ENCODE data around the gene SOX2. TPM values are rescaled to one million over a fixed set of nuclear protein-coding genes. Genes with fewer than 3 reads are reported as not detected.

Gene SOX2
- total and polyA plus RNA-seq, 12 donors, result 0.10 to 0.88 (median 0.13) TPM; not detected in 3

DNA sequence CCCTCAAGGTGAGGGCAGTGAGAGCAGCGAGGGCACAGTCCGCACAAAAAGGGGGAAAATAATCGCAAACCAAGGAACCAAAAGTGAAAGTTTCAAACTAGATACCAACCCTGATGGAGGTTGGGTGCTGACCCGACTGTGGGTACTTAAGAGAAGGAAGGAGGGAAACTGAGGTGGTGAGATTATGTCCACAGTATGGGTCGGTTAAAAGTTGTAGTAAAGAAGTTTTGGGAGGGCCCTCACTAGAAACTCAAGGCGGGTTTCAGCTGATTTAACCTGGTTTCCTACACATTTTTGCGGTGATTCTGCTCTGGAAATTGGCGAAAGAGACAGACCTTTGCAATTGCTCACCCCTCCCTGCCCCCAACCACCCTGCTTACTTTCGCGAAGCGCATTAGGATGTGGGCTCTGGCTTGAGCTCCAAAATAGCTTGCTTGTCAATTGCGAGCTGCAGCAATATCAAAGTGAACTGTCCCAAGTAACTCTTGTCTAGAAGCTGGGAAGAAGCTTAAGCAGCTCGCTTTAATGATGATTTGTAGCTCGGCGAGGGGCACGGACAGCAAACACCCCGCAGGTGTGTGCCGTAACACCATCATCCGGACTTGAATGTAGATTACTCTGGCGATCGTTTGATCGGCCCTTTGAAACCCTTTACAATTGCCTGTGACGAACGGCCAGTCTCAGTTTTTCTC is 15.8 kb downstream of the SOX2 start:
- peaks cover 0 to 26% (median 12%) of the 10 kb centered on the region in 9 donors for H3K4me1 ChIP-seq
- H3K4me3 ChIP-seq, result peak overlapping the region in 9 of 10 donors; percentile 10 to 40 (median 32)
- ATAC-seq (no peak), DNase-seq (no peak)
- no peaks in the 10 kb centered on the region for H3K36me3 ChIP-seq
- no peaks in the 10 kb centered on the region for H3K9me3 ChIP-seq
- 5 to 8% methylated on average over 24 of the region's 24 CpGs for WGBS, 2 donors
- intact Hi-C loops (cut with DNase I), result no loop called here
- H3K27me3 ChIP-seq, result peaks cover 51 to 100% (median 99%) of the 10 kb centered on the region in 7 donors
- TF ChIP-seq, protein P1, sequence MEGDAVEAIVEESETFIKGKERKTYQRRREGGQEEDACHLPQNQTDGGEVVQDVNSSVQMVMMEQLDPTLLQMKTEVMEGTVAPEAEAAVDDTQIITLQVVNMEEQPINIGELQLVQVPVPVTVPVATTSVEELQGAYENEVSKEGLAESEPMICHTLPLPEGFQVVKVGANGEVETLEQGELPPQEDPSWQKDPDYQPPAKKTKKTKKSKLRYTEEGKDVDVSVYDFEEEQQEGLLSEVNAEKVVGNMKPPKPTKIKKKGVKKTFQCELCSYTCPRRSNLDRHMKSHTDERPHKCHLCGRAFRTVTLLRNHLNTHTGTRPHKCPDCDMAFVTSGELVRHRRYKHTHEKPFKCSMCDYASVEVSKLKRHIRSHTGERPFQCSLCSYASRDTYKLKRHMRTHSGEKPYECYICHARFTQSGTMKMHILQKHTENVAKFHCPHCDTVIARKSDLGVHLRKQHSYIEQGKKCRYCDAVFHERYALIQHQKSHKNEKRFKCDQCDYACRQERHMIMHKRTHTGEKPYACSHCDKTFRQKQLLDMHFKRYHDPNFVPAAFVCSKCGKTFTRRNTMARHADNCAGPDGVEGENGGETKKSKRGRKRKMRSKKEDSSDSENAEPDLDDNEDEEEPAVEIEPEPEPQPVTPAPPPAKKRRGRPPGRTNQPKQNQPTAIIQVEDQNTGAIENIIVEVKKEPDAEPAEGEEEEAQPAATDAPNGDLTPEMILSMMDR (IDR thresholded peaks at IDR 0.05), result no peak
- no peak overlapping the region for H3K27ac ChIP-seq

DNA sequence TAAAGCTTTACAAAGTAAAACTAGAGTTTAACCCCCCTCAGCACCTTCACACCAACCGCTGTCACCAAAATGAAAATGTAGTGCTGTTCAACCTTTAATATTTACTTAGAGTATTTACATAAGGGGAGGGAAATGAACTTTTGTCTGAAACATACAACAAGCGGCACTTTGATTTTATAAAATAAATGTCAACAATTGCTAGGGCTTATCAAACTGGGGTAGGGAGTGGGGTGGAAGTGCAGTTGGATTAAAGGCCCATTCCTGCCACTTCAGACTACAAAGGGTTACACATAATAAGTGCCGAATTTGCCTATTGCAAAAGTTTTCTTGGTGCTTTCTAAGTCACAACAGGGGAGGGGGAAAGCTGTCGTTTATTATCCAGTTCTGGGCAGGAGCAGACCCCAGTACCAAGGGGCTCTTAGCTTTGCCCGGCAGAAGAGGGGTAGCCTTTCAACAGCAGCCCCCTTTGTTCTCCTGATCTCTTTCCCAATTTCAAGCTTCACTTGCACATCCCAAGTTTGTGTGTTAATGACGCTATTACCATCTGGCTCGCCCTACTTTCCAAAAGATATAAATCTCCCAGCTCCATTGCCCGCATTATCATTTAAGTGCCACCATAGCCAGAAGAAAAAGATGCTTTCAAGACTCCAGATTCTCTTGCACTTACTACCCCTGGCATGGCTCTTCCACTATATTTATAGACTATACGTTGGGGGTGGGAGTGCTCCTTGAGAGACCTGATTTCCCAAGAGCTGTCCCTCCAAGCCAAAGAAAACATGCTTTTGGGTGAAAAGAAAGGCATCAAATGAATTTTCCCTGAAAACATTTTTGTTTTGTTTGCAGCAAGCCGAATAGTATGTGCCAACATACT is 17.0 kb downstream of the SOX2 start:
- Histone ChIP-seq H3K9me3 (no peaks in the 10 kb centered on the region), H3K27ac (no peak overlapping the region), H3K36me3 (no peaks in the 10 kb centered on the region), H3K4me1 (peaks cover 0 to 26% (median 12%) of the 10 kb centered on the region in 9 donors), H3K4me3 (no peak overlapping the region), H3K27me3 (peaks cover 42 to 100% (median 94%) of the 10 kb centered on the region in 7 donors)
- ATAC-seq, result no peak
- intact Hi-C loops (cut with DNase I), result no loop called here
- TF ChIP-seq, protein P1 (IDR thresholded peaks at IDR 0.05), result no peak
- WGBS, 2 donors, result 11 to 13% methylated on average over 10 of the region's 10 CpGs
- DNase-seq, result no peak

DNA sequence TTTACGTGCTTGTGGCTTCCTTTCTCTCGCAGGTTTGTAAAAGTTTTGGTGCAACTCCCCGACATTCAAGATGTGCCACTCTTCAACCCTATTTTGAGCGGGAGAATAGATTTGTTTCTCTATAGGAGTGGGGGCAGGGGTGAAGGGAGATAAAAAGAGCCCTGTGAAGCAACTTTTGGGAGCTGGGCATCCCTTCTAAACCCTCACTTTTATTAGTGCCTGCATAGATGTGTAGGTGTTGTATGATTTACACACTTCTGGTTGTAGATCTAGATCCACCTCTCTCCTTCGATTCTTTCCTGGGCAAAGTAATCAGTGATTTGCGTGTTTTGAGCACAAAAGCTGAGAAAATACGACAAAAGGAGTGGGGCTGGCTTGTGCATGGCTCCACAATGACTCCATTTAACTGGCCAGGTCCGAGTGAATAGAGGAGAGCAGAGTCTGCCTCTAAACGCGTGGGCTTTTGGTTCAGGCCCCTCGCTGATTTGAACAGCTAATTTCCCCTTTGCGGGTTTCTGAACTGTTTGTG is 17.7 kb downstream of the SOX2 start:
- H3K27me3 ChIP-seq, result peaks cover 36 to 94% (median 88%) of the 10 kb centered on the region in 7 donors
- 7% methylated on average over 12 of the region's 12 CpGs for WGBS, 2 donors

DNA sequence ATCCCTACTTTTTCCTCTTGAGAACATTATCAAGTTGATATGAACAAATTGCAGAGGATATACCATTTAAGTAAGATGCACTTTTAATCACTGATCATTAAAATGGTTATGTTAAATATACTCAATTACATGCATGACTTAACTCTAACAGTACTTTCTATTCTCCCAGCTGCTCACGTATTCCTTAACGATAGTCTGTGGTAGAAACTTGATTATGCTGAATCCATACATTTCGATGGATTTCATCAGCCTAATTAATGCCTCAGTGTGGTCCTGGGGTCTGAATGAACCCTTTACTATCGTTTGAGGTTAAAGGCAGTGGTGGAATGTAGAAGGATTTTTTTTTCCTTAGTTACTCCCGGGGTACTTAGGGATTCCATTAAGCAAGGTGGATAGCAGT is 18.6 kb downstream of the SOX2 start:
- DNase-seq, result no peak
- Histone ChIP-seq H3K27me3 (peaks cover 29 to 94% (median 88%) of the 10 kb centered on the region in 7 donors), H3K36me3 (no peaks in the 10 kb centered on the region), H3K9me3 (no peaks in the 10 kb centered on the region), H3K4me1 (peaks cover 0 to 20% (median 12%) of the 10 kb centered on the region in 9 donors), H3K27ac (no peak overlapping the region), H3K4me3 (no peak overlapping the region)
- WGBS, 2 donors, result 10 to 14% methylated on average over 5 of the region's 5 CpGs
- ATAC-seq, result no peak
- intact Hi-C loops (cut with DNase I), result no loop called here
- TF ChIP-seq, protein P1 (IDR thresholded peaks at IDR 0.05), result no peak

More for the DNA sequence above, 17.7 kb downstream of the SOX2 start:
- Histone ChIP-seq H3K4me3 (no peak overlapping the region), H3K27ac (no peak overlapping the region), H3K36me3 (no peaks in the 10 kb centered on the region), H3K9me3 (no peaks in the 10 kb centered on the region), H3K4me1 (peaks cover 0 to 21% (median 12%) of the 10 kb centered on the region in 9 donors)
- TF ChIP-seq, protein P1 (IDR thresholded peaks at IDR 0.05), result no peak
- ATAC-seq (no peak), DNase-seq (no peak)
- intact Hi-C loops (cut with DNase I), result no loop called here
